ENCODE data around the gene TIGD3. TPM values are rescaled to one million over a fixed set of nuclear protein-coding genes. Genes with fewer than 3 reads are reported as not detected.

The TIGD3 gene
- total and polyA plus RNA-seq, 2 experiments from 2014 or later = 0.88 to 1.7 TPM

- H3K4me3 ChIP-seq = no peak overlapping the region
- no peak overlapping the region for H3K27ac ChIP-seq
- H3K27me3 ChIP-seq = no peaks in the 10 kb centered on the region
- no peak for DNase-seq (ENCODE audit: low read depth in 1 of 2, low spot score in 1 of 2)
- TF ChIP-seq CTCF (IDR thresholded peaks at IDR 0.05; ENCODE audit: low read depth, low read length) = no peak
- no peaks in the 10 kb centered on the region for H3K36me3 ChIP-seq
- H3K4me1 ChIP-seq (ENCODE audit: low read depth) = peaks cover 7% of the 10 kb centered on the region
- no peaks in the 10 kb centered on the region for H3K9me3 ChIP-seq (ENCODE audit: low read depth)
These were observed 34.9 kb downstream of the TIGD3 start for GRCh38 chr11:65389294-65389980.

- Histone ChIP-seq H3K36me3 (no peaks in the 10 kb centered on the region), H3K4me1 (ENCODE audit: low read depth) (peaks cover 4% of the 10 kb centered on the region), H3K27ac (no peak overlapping the region), H3K9me3 (ENCODE audit: low read depth) (no peaks in the 10 kb centered on the region), H3K4me3 (no peak overlapping the region), H3K27me3 (no peaks in the 10 kb centered on the region)
- peak in 1 of 2 donors; percentile 60 for DNase-seq (ENCODE audit: low read depth in 1 of 2, low spot score in 1 of 2)
- no peak for TF ChIP-seq CTCF (IDR thresholded peaks at IDR 0.05; ENCODE audit: low read depth, low read length)
These were observed 35.8 kb downstream of the TIGD3 start for GRCh38 chr11:65390099-65390941.

- DNase-seq (ENCODE audit: low read depth in 1 of 2, low spot score in 1 of 2) = peak in 1 of 2 donors; percentile 46
- H3K4me1 ChIP-seq (ENCODE audit: low read depth) = peaks cover 4% of the 10 kb centered on the region
- no peaks in the 10 kb centered on the region for H3K27me3 ChIP-seq
- no peaks in the 10 kb centered on the region for H3K36me3 ChIP-seq
- H3K4me3 ChIP-seq = no peak overlapping the region
- no peaks in the 10 kb centered on the region for H3K9me3 ChIP-seq (ENCODE audit: low read depth)
- no peak overlapping the region for H3K27ac ChIP-seq
- TF ChIP-seq CTCF (IDR thresholded peaks at IDR 0.05; ENCODE audit: low read depth, low read length) = no peak
These were observed 36.4 kb downstream of the TIGD3 start for GRCh38 chr11:65390996-65391395.

- H3K4me1 ChIP-seq (ENCODE audit: low read depth) = no peaks in the 10 kb centered on the region
- DNase-seq (ENCODE audit: low read depth in 1 of 2, low spot score in 1 of 2) = no peak
These were observed 37.8 kb downstream of the TIGD3 start for GRCh38 chr11:65392186-65392829.

More at GRCh38 chr11:65392186-65392829, 37.8 kb downstream of the TIGD3 start:
- H3K9me3 ChIP-seq (ENCODE audit: low read depth) = no peaks in the 10 kb centered on the region
- TF ChIP-seq CTCF (IDR thresholded peaks at IDR 0.05; ENCODE audit: low read depth, low read length) = no peak
- no peak overlapping the region for H3K27ac ChIP-seq
- no peaks in the 10 kb centered on the region for H3K27me3 ChIP-seq
- peaks cover 3% of the 10 kb centered on the region for H3K36me3 ChIP-seq
- H3K4me3 ChIP-seq = no peak overlapping the region

Measured in cardiac muscle cell (in vitro differentiated cells and primary cell).